GM19397 (cell line): ENCODE measurements around the gene TTLL8.
"Not testable (repeated sequence)": the region's sequence is repeated elsewhere in the genome, so short reads cannot be mapped to it uniquely, and the experiment has no call there.

Experiments
- ATAC-seq: cut with Tn5 transposase; IDR thresholded peaks from one replicate; pipeline ENCODE4 v1.9.1; 2021; ENCODE audit warnings: mild to moderate bottlenecking, moderate library complexity; ENCODE audit not compliant: unreplicated experiment

The TTLL8 gene

DNA sequence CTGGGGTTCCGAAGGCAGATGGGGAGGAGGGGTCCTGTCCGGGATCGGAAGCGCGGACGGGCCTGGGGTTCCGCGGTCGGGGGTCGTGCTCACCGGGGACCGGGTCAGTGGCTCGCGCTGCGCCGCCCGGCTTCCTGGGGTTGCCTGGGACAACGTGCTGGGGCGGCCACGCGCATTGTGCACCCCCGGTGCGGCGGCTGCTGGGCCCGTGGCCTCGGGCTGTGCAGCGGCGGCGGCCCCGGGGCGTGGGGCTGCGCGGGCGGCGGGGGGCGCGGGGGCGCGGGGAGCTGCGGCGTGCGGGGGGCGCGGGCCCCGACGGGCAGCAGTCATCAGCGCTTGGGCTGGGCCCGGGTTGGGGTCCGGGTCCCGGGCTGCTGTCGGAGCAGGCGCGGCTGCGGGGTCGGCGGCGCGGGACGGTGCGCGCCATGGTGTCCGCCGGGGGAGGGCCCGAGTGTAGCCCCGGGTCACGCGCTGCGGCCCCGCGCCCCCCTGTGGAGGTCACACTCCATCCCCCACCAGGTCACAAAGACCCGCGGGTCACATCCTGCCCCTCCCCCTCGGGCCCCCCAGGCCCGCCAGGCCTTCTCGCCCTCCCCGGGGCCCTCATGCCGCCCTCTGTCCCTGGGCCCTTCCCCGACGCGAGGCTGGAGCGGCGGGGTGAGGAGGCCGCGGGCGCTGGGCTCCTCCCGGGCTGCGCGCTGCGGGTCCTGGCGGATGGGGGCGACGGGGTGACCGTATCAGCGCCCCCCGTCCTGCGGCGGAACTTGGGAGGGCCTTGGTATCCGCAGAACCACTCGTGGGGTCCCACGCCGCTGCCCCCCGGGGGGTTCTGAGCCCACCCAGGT, at the start of gene TTLL8:
TTLL8 (minus strand) TSS at position 238 of the 845 bp plus-strand sequence.
- ATAC-seq = no peak

DNA sequence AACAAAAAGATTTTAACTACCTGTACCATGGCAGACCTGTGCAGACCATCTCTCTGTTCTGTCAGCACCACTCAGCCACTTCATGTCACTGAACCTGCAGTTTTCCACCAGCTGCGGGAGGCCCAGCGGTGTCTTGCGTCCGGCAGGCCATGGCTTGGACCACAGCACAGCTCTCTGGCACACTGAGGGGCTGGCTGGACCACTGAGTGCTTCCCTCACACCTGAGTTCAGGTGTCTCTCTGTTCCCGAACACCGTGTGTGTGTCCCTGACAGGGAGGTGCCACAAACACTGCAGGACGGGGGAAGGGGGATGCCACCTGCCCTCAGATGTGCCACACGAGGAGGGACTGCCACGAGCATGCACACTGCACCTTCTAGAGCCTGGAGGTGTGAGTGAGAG, 49.4 kb upstream of the TTLL8 start:
- no peak for ATAC-seq

DNA sequence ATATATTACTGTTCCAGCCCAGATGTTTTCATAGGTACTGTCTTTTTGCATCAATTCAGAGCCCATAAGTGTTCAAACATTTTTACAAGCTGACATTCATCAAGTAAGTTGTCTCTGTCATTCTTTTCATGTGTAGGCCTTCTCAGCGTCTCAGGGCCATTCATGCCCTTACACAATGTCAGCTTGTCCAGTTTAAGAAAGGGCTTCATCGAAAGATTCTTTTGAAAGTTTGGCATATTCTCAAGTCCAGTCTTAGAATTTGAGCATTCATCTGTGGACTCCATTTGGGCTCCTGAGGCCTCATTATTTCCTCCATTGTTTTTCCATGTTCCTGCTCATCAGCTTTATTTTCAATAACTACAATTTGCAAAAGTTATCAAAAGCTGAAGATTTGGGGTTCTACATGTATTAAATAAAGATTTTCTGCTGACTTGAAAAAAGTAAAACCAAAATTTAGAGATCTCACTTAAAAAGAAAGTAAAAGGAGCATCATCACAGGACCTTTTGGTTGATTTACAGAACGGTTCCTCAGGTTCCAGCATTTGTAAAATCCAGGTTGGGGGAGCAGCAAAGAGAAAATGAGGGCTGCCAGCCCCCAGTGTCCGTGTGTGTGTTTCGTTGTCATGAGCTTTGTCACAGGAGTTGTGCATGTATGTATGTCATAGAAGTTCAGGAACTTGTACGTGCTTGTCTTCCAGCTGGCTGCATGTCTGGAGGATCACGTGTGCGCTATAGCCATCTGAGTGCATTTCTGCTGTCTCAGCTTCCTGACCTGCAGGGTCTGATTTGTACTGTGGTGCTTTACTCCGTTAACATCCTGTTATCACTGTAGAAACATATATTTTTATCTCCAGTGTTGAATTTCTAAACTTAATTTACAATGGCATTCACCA, 47.4 kb upstream of the TTLL8 start:
- ATAC-seq = no peak

DNA sequence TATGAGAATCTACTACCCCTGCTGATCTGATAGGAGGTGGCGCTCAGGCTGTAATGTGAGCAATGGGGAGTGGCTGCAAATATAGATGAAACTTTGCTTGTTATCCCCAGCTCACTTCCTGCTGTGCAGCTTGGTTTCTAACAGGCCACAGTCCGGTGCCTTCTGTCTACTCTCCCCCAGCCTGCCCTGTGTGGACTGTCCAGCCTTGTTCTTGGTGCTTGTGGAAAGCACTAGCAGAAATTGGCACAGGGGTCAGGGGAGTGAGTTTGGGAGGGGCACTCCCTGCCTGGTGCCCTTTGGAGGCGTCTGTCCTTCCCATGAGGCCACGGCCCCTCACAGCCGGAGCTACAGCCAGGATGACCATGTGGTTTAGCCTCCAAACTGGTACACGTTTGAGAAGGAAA, 46.0 kb upstream of the TTLL8 start:
- ATAC-seq = no peak

DNA sequence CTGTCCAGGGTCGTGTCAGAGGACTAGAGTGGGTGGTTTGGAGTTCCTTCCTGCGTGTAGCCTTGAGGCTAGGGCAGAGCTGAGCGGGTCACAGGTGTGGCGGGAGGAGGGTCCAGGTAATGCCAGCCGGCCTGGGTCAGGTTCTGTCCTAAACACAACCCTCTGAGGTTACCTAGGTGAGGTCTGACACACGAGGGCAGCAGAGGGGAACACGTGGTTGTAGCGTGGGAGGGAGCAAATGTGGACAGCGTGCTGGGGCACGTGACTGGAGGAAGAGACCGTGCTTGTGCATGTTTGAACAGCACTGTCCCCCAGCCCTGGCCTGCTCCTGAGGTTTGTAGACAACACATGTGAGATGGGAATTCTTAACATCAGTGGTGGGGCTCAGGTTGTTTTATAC, 44.8 kb upstream of the TTLL8 start:
- ATAC-seq = no peak

DNA sequence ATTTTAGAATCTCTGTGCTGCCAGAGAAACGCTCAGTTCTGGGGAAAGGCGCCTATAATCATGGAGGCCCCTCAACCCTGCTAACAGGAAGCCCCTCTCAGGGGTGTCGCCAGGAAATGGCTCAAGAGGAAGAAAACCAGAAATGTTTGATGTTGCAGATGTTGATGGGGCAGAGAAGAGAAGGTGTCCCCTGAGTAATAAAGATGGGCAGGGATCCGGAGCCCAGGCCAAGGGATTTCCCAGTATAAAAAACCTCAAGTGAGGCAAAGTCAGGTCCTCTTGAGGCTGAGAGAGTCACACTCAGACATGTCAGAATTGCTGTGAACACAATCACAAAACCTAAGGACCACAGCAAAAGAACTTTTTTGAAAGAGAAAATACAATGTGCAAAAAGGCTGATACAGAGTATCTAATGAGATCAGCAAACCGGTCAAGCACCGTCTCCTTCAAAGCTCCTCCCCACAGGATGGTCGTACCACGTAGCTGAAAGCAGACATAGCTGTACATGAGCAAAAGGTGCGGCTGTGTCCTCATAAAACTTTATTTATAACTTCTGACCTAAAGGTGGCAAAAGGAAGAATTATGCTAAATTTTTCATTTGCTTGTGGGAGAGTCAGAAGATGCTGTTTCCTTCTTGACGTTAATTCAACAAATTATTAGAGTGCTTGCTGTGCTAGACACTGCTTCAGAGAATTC, 43.9 kb upstream of the TTLL8 start:
- no peak for ATAC-seq

DNA sequence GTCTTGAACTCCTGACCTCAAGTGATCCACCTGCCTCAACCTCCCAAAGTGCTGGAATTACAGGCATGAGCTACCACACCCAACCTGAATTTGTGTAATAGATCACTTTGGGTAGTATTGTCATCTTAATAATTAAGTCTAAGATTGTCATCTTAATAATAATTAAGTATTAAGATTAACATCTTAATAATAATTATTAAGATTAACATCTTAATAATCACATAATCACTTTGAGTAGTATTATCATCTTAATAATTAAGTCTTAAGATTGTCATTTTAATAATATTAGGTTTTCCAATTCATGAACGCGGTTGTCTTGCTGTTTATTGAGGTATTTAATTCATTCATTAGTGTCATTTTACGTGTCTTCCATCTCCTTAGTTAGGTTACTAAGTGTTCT, 40.0 kb upstream of the TTLL8 start:
- ATAC-seq = no peak

DNA sequence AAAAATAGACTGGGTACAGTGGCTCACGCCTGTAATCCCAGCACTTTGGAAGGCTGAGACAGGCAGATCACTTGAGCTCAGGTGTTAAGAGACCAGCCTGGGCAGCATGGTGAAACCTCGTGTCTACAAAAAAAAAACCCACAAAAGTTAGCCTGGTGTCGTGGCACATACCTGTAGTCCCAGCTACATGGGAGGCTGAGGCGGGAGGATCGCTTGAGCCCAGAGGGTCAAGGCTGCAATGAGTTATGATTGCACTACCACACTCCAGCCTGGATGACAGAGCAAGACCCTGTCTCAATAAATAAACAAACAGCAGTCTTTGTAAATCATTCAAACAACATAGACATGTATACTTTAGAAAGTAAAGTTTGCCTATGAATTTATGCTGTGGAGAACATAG, 34.2 kb upstream of the TTLL8 start:
- no peak for ATAC-seq

DNA sequence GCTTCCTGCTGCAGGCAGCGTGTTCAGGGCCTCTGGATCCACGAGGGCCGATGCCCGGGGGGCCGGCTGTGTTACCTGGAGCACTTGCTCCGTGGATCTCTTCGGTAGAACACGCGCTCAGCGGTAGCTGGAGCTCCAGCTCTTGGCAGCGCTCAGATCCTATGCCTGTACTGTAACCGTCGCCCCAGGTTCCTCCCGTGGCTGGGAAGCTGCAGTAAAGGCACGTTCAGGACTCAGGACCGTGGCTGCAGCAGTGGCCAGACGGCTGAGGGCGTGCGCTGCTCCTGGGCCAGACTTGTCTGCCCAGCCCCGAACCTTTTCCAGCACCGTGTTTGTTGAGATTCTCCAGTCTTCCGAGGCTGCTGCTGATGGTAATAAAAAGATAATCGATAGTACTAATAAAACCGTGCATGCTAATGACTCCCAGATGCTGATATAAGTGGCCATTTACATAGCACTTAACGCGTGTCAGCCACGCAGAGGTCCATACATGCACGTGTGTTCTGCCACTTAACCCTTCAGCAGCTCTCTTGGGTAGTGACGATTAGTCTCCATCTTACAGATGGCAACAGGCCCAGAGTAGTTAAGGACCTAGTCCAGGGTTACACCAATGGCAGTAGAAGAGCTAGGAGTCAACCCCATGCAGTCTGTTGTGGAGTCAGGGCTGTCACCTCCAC, 33.1 kb upstream of the TTLL8 start:
- ATAC-seq = no peak

DNA sequence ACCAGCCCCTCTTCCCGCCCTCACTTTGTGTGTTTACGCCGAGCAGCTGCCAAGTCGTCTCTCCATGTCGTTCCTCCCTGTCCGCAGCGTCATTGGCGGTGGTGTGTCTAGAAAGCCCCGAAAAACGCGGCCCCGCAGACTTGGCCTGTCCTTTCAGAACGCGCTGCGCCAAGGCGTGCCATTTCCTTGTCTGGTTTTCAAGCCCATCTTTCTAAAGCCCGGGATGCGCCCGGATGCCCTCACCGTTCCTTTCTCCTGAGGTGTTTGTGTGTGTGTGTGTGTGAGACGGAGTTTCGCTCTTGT, 32.3 kb upstream of the TTLL8 start:
- ATAC-seq = no peak

DNA sequence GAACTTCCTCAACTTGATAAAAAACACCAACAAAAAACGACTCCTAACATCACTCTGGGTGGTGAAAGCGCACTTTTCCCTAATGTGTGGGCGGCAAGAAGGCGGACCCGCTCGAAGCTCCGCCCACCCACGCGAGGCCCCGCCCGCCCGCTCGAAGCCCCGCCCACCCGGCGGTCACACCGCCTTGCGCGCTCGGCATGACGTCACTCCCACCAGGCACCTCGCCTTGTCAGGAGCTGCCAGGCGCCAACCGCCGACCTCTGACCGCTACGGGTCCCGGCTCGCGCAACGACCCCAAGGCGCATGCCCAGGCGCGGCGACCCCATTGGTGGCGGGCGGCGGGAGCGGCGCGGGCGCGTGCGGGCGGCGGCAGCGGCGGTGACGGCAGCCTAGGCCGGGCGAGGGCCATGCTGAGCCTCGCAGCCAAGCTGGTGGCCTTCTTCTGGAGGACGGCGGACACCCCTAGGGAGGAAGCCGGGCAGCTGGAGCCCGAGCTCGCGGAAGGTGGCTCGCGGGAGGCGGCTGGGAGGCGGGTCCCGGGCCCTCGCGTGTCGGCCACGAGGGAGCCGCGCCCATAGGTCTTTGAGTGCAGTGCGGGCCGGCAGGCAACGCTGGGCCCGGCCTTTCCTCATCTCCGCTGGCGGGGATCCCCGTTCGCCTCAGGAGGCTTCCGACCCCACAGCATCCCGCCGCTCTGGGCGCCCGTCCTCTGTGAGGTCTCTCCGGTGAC, 31.7 kb upstream of the TTLL8 start, which contains the start of gene MOV10L1:
MOV10L1 (plus strand) TSS at position 325 of the 730 bp plus-strand sequence; CDS start at position 408, 83 bp downstream.
- no peak for ATAC-seq

DNA sequence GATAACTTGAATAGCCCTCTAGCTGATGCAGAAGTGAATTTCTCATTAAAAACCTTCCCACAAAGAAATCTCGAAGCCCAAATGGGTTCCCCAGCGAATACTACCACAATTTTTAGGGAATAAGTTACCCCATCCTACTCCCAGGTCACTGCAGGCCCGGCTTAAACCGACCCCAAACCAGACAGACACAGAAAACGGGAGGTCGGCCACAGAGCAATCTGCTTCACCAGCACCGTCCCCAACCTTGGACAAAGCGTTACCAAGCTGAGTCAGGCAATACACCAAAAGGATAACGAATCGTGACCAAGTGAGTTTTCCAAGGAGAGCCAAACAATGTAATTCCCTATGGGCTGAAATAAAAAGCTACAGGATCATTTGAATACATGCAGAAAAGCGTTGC, 31.1 kb upstream of the TTLL8 start:
- no peak for ATAC-seq

DNA sequence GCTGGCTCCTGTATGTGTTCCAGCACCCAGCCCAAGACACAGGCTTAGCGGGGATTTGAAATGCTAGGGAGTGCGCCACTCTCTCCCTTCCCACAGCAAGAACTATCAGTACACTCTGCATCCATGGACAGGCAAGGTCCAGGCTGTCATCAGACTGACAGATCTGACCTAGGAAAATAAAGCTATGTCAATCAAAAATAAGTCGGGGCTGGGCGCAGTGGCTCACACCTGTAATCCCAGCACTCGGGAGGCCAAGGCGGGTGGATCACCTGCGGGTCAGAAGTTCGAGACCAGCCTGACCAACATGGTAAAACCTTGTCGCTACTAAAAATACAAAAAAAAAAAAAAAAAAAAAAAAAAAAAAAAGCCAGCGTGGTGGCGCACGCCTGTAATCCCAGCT, 30.0 kb upstream of the TTLL8 start:
- no peak for ATAC-seq

DNA sequence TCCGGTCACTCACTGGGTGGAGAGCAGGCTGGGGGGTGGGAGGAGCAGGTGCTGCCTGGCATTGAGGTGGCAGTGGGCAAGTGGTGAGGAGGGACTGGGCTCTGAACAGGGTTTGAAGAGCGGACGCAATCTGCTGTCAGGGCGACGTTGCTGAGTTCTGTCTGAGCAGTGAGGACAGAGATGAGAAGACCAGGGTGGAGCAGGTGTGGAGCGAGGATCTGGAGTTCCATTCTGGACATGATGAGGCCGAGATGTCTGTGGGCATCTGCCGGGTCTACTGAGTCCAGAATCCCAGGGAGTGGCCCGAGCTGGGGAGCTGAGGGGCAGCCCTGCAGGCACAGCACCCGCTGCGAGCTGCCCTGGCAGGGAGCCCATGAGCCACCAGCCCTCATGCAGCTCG, 29.5 kb upstream of the TTLL8 start:
- ATAC-seq = no peak

DNA sequence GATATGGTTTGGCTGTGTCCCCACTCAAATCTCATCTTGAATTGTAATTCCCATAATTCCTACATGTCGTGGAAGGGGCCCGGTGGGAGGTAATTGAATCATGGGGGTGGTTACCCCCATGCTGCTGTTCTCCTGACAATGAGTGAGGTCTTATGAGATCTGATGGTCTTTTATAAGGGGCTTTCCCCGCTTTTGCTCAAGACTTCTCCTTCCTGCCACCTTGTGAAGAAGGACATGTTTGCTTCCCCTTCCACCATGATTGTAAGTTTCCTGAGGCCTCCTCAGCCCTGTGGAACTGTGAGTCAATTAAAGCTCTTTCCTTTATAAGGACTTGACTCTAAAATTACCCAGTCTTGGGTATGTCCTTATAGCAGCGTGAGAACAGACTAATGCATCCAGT, 28.9 kb upstream of the TTLL8 start:
- ATAC-seq = not testable (repeated sequence)

DNA sequence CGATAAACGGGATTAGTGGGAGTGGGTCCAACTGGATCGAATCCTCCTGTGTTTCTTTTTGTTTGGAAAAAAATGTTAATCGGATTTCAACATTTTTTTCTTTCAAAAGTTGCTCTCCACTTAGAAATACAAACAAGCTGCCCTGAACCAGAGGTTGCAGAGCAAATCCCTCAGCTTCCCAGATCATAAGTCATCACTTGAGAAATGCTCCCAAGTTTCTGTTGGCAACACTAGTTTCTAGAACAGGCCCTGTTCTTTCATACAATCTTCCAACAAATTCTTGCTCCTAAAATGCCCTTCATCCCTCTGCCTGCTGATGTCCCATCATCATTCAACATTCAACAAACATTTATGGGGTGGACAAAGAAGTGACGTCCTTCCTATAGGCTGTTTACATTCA, 28.4 kb upstream of the TTLL8 start:
- ATAC-seq = no peak

DNA sequence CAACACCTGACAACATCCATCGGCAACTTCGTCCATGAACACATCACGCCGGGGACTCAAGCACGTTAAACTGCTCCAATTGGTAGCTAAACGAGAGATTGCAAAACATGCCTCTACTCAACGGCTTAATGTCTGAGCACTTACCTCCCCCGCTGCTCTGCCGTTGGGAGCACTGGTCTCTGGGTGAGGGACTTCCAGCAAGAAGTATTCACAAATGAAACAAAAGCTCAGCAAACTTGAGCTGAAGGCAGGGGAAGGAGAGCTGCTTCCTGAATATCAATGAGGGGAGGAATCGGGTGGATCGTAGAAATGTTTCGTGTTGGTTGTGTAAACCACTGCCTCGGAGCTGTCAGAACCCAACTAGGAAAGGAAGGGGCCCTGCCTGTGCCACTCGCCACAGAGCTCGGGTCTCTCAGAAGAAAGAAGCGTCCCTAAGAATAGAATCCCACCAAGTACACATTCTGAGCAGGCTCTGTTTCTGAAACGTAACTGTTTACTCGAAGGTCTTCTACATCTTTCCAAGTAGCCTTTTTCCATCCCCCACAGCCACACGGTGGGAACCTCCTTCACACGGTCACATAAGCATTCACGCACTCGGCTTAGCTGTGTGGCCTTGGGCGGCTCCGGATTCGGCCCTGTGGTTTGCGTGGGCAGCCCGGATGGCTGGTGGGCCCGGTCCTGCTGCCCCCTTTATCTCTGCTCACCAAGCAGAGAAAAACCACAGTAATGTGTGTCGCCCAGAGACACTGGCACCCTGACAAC, 27.3 kb upstream of the TTLL8 start, which contains the start of gene MLC1:
MLC1 (minus strand) TSS at position 216 of the 762 bp plus-strand sequence. CDS start 524 bp downstream, outside the sequence.
- no peak for ATAC-seq

DNA sequence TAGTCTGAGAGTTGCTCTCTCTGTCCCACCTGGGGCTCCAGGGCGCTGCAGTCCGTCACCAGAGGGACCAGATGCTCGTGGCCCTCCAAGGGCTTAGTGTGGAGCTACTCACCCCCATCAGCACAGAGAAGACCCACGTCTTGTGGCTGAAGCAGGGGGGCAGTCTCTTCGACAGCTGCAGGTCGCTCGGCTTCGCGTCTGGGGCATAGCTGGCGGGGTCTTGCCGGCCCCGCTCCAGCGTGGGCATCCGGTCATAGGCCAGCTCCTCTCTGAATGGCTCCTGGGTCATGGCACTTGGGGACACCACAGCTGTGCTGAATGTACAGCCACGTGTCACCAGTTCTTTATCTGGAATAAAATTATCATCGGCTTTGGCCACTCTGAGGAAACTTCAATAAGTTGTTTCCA, 26.5 kb upstream of the TTLL8 start:
- no peak for ATAC-seq

DNA sequence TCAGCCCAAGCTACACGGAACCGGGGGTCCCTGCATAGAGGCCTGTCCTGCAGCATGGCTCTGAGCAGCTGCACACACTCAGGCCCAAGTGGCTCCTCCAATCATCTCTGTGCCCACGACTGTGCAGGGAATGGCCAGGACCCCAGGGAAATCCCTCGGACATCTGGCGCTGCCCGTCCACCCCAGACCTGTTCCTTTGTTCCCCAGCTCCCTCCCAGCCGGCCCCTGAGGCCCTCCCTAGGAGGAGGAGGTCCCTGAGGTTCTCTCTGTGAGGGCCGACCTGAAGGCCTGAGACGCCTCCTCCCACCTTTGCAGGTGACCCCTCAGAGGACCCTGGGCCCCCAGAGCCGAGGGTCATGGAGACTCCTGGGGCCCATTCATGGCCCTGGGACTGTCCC, 26.0 kb upstream of the TTLL8 start:
- no peak for ATAC-seq
